ENCODE results near the gene CDH23.

The CDH23 gene

GRCh38 chr10:71575934-71576801 is 179.4 kb downstream of the CDH23 start:
- DNase-seq (ENCODE audit: insufficient read length, low spot score) (no peak), FAIRE-seq (no peak)

- DNase-seq (ENCODE audit: insufficient read length, low spot score): no peak
- no peak for FAIRE-seq
These were observed 180.1 kb downstream of the CDH23 start for GRCh38 chr10:71576842-71577241.

GRCh38 chr10:71577345-71577744 is 180.6 kb downstream of the CDH23 start:
- DNase-seq (ENCODE audit: insufficient read length, low spot score) (no peak), FAIRE-seq (no peak)

- DNase-seq (ENCODE audit: insufficient read length, low spot score) (no peak), FAIRE-seq (no peak)
These were observed 181.3 kb downstream of the CDH23 start for GRCh38 chr10:71578069-71578468.

- DNase-seq (ENCODE audit: insufficient read length, low spot score) (no peak), FAIRE-seq (no peak)
These were observed 182.9 kb downstream of the CDH23 start for GRCh38 chr10:71579668-71580067.

- DNase-seq (ENCODE audit: insufficient read length, low spot score) (no peak), FAIRE-seq (no peak)
These were observed 183.7 kb downstream of the CDH23 start for GRCh38 chr10:71580415-71580814.

GRCh38 chr10:71580926-71581325 is 184.2 kb downstream of the CDH23 start:
- DNase-seq (ENCODE audit: insufficient read length, low spot score): no peak
- no peak for FAIRE-seq

GRCh38 chr10:71581376-71581775 is 184.7 kb downstream of the CDH23 start:
- no peak for FAIRE-seq

GRCh38 chr10:71582019-71582418 is 185.3 kb downstream of the CDH23 start:
- DNase-seq (ENCODE audit: insufficient read length, low spot score) (no peak), FAIRE-seq (no peak)

More at GRCh38 chr10:71581376-71581775, 184.7 kb downstream of the CDH23 start:
- no peak for DNase-seq (ENCODE audit: insufficient read length, low spot score)

GRCh38 chr10:71582506-71583475 is 186.1 kb downstream of the CDH23 start:
- no peak for DNase-seq (ENCODE audit: insufficient read length, low spot score)
- FAIRE-seq: no peak

GRCh38 chr10:71584461-71584860 is 187.7 kb downstream of the CDH23 start:
- FAIRE-seq: no peak
- no peak for DNase-seq (ENCODE audit: insufficient read length, low spot score)

GRCh38 chr10:71584902-71585563 is 188.3 kb downstream of the CDH23 start:
- DNase-seq (ENCODE audit: insufficient read length, low spot score) (no peak), FAIRE-seq (no peak)

GRCh38 chr10:71585564-71586290 is 189.0 kb downstream of the CDH23 start:
- DNase-seq (ENCODE audit: insufficient read length, low spot score) (no peak), FAIRE-seq (no peak)

GRCh38 chr10:71587941-71588573 is 191.3 kb downstream of the CDH23 start:
- FAIRE-seq: no peak

GRCh38 chr10:71588685-71589084 is 192.0 kb downstream of the CDH23 start:
- no peak for FAIRE-seq
- DNase-seq (ENCODE audit: insufficient read length, low spot score): no peak

More at GRCh38 chr10:71587941-71588573, 191.3 kb downstream of the CDH23 start:
- no peak for DNase-seq (ENCODE audit: insufficient read length, low spot score)

GRCh38 chr10:71589617-71590551 is 193.2 kb downstream of the CDH23 start:
- DNase-seq (ENCODE audit: insufficient read length, low spot score): no peak
- no peak for FAIRE-seq

- FAIRE-seq (no peak), DNase-seq (ENCODE audit: insufficient read length, low spot score) (no peak)
These were observed 194.1 kb downstream of the CDH23 start for GRCh38 chr10:71590781-71591350.

- FAIRE-seq: no peak
- DNase-seq (ENCODE audit: insufficient read length, low spot score): no peak
These were observed 198.3 kb downstream of the CDH23 start for GRCh38 chr10:71594934-71595571.
